Lower leg skin (tissue), 4 donors: ENCODE results near the gene CALN1. TPM values are rescaled to one million over a fixed set of nuclear protein-coding genes. Genes with fewer than 3 reads are reported as not detected.
A peak's percentile ranks its signal among the peaks of the same experiment; 100 is the strongest.

Source experiments
- DNase-seq, 2 donors: peaks; one replicate each; pipeline ENCODE4 v3.0.0-alpha.2; 2019; ENCODE audit warnings: low spot score in 2 of 2
- H3K4me3 ChIP-seq: fragments of 200-600 bp; sonication (generic); 2 replicates; pipeline ENCODE4 v1.5.1; 2017; ENCODE audit warnings: mild to moderate bottlenecking, low read depth; ENCODE audit not compliant: poor library complexity, severe bottlenecking
- CTCF ChIP-seq, 3 donors: fragments of 450-650 bp; IDR thresholded peaks; one replicate each; pipeline ENCODE4 v1.5.1; 2016; ENCODE audit warnings: antibody characterized with exemption in 3 of 3, mild to moderate bottlenecking in 3 of 3, moderate library complexity in 2 of 3
- POLR2A ChIP-seq, 2 donors: fragments of 450-650 bp; IDR thresholded peaks; one replicate each; pipeline ENCODE4 v1.6.1; 2016 to 2017; ENCODE audit warnings: antibody characterized with exemption in 2 of 2, mild to moderate bottlenecking in 1 of 2, moderate library complexity in 1 of 2
- WGBS, 2 donors: methylation state at CpG; one replicate each; pipeline ENCODE4 v1.1.5; 2018; 5-methylcytosine and 5-hydroxymethylcytosine counted together
- intact Hi-C: fragments of 100-400 bp; cut with DNase I; formaldehyde crosslinking; loops from one replicate; pipeline ENCODE4 v1.15.0; 2023; ENCODE audit warnings: low total_unique reads
- total RNA-seq, 4 donors: library from RNA; depleted of rRNA; stranded (reverse); fragments of >200 nt; gene quantifications; one replicate each; pipeline ENCODE4 v1.1.0, GENCODE V29; 2016

CALN1 gene
- total RNA-seq, 4 donors from 2014 or later = 2.3 to 11.2 (median 7.3) TPM

- TF ChIP-seq CTCF (IDR thresholded peaks at IDR 0.05) (no peak), POLR2A (IDR thresholded peaks at IDR 0.05) (no peak)
- intact Hi-C loops = no loop called here
- DNase-seq = peak in 1 of 2 donors; percentile 21
- H3K4me3 ChIP-seq = no peak overlapping the region
- WGBS, 2 donors = 83 to 90% methylated on average over 3 of the region's 3 CpGs
These were observed 390.4 kb downstream of the CALN1 start for GRCh38 chr7:72021716-72022115.

- peak in 1 of 2 donors; percentile 23 for DNase-seq
- H3K4me3 ChIP-seq = no peak overlapping the region
- WGBS, 2 donors = 44 to 50% methylated on average over 3 of the region's 3 CpGs
- intact Hi-C loops = no loop called here
- TF ChIP-seq POLR2A (IDR thresholded peaks at IDR 0.05) (no peak), CTCF (IDR thresholded peaks at IDR 0.05) (no peak)
These were observed 391.8 kb downstream of the CALN1 start for GRCh38 chr7:72020311-72020710.

- peak in 1 of 2 donors; percentile 67 for DNase-seq
- no peak overlapping the region for H3K4me3 ChIP-seq
- intact Hi-C loops = no loop called here
- TF ChIP-seq CTCF (IDR thresholded peaks at IDR 0.05) = no peak
- TF ChIP-seq POLR2A (IDR thresholded peaks at IDR 0.05) = no peak
- 86 to 100% methylated on average over 2 of the region's 2 CpGs for WGBS, 2 donors
These were observed 392.7 kb downstream of the CALN1 start for GRCh38 chr7:72019436-72019835.

GRCh38 chr7:72017756-72018155, 394.4 kb downstream of the CALN1 start:
- intact Hi-C loops = no loop called here
- TF ChIP-seq CTCF (IDR thresholded peaks at IDR 0.05) (no peak), POLR2A (IDR thresholded peaks at IDR 0.05) (no peak)
- no peak overlapping the region for H3K4me3 ChIP-seq
- WGBS, 2 donors = 70 to 79% methylated on average over 6 of the region's 6 CpGs
- peak in 1 of 2 donors; percentile 20 for DNase-seq

GRCh38 chr7:72016574-72016973, 395.6 kb downstream of the CALN1 start:
- intact Hi-C loops = no loop called here
- TF ChIP-seq CTCF (IDR thresholded peaks at IDR 0.05) (no peak), POLR2A (IDR thresholded peaks at IDR 0.05) (no peak)
- WGBS, 2 donors = 92 to 94% methylated on average over 3 of the region's 3 CpGs

GRCh38 chr7:72015136-72015535, 397.0 kb downstream of the CALN1 start:
- 87 to 95% methylated on average over 4 of the region's 4 CpGs for WGBS, 2 donors
- intact Hi-C loops = no loop called here
- no peak overlapping the region for H3K4me3 ChIP-seq
- TF ChIP-seq POLR2A (IDR thresholded peaks at IDR 0.05) = no peak
- no peak for TF ChIP-seq CTCF (IDR thresholded peaks at IDR 0.05)
- DNase-seq = peak in 1 of 2 donors; percentile 15

More at GRCh38 chr7:72016574-72016973, 395.6 kb downstream of the CALN1 start:
- no peak overlapping the region for H3K4me3 ChIP-seq
- DNase-seq = peak in 1 of 2 donors; percentile 39
